HG02588 (cell line): ENCODE results near the gene LPAR1.
A peak's percentile ranks its signal among the peaks of the same experiment; 100 is the strongest.
"Not testable (repeated sequence)": the region's sequence is repeated elsewhere in the genome, so short reads cannot be mapped to it uniquely, and the experiment has no call there.

Source experiments
- ATAC-seq: cut with Tn5 transposase; IDR thresholded peaks from one replicate; pipeline ENCODE4 v1.9.1; 2021; ENCODE audit warnings: mild to moderate bottlenecking, moderate library complexity; ENCODE audit not compliant: unreplicated experiment

LPAR1 gene

GRCh38 chr9:111038331-111039230 lies at the start of gene LPAR1:
TSS of gene LPAR1 (minus strand) at chr9:111038470. CDS start at chr9:110972117, 66,353 bp downstream.
- ATAC-seq: no peak

GRCh38 chr9:111078391-111079038 lies 40.2 kb upstream of the LPAR1 start:
- ATAC-seq: peak; percentile 62

GRCh38 chr9:111076519-111076918 lies 38.2 kb upstream of the LPAR1 start:
- no peak for ATAC-seq

- ATAC-seq: no peak
These were observed 37.8 kb upstream of the LPAR1 start for GRCh38 chr9:111076042-111076441.

- ATAC-seq: no peak
These were observed 36.1 kb upstream of the LPAR1 start for GRCh38 chr9:111074395-111074794.

- no peak for ATAC-seq
These were observed 30.9 kb upstream of the LPAR1 start for GRCh38 chr9:111069183-111069582.

- no peak for ATAC-seq
These were observed 30.5 kb upstream of the LPAR1 start for GRCh38 chr9:111068771-111069170.

- no peak for ATAC-seq
These were observed 30.1 kb upstream of the LPAR1 start for GRCh38 chr9:111068383-111068730.

GRCh38 chr9:111066468-111066867 lies 28.2 kb upstream of the LPAR1 start:
- ATAC-seq: no peak

GRCh38 chr9:111065414-111065813 lies 27.1 kb upstream of the LPAR1 start:
- no peak for ATAC-seq

- no peak for ATAC-seq
These were observed 26.0 kb upstream of the LPAR1 start for GRCh38 chr9:111064160-111064837.

- no peak for ATAC-seq
These were observed 25.1 kb upstream of the LPAR1 start for GRCh38 chr9:111063332-111063731.

GRCh38 chr9:111058166-111058565 lies 19.9 kb upstream of the LPAR1 start:
- ATAC-seq: no peak

GRCh38 chr9:111056538-111056937 lies 18.3 kb upstream of the LPAR1 start:
- no peak for ATAC-seq

- no peak for ATAC-seq
These were observed 14.5 kb upstream of the LPAR1 start for GRCh38 chr9:111052791-111053190.

- no peak for ATAC-seq
These were observed 13.1 kb upstream of the LPAR1 start for GRCh38 chr9:111051400-111051799.

GRCh38 chr9:111050819-111051218 lies 12.5 kb upstream of the LPAR1 start:
- no peak for ATAC-seq

GRCh38 chr9:111047287-111047686 lies 9.0 kb upstream of the LPAR1 start:
- ATAC-seq: not testable (repeated sequence)

- no peak for ATAC-seq
These were observed 3.6 kb upstream of the LPAR1 start for GRCh38 chr9:111041902-111042301.

- no peak for ATAC-seq
These were observed 2.2 kb upstream of the LPAR1 start for GRCh38 chr9:111040494-111040893.

- no peak for ATAC-seq
These were observed 1.1 kb upstream of the LPAR1 start for GRCh38 chr9:111039231-111039906.
